ENCODE measurements around the gene DHX30.

GRCh38 chr3:47865192-47865591, 62.3 kb downstream of the DHX30 start:
- TF ChIP-seq CTCF (IDR thresholded peaks at IDR 0.05) (no peak), POLR2A (IDR thresholded peaks at IDR 0.05) (no peak), POLR2AphosphoS5 (IDR thresholded peaks at IDR 0.05) (no peak), EP300 (IDR thresholded peaks at IDR 0.05; ENCODE audit: low read depth) (no peak)

Measured in transverse colon (tissue), 4 donors.